MCF 10A (cell line): ENCODE data around the gene ICAM4. TPM values are rescaled to one million over a fixed set of nuclear protein-coding genes. Genes with fewer than 3 reads are reported as not detected.
A peak's percentile ranks its signal among the peaks of the same experiment; 100 is the strongest.
"Not testable (repeated sequence)": the region's sequence is repeated elsewhere in the genome, so short reads cannot be mapped to it uniquely, and the experiment has no call there.

Experiments used
- BruUV-seq: library from RNA; stranded (reverse); fragments of 400-500 nt; replicated peaks from 2 replicates; lab custom pipeline; 2021; lab: Mats Ljungman, UMichigan
- CTCF ChIA-PET: fragments of 300-600 bp; sonication (Branson Sonifier 250); formaldehyde crosslinking; extraction: SDS; loops from one replicate; lab custom pipeline; 2021; ENCODE audit warnings: antibody characterized with exemption, inconsistent platforms; lab: Yijun Ruan, JAX
- POLR2A ChIA-PET: fragments of 300-600, 350-650 bp; sonication (Branson Sonifier 250); formaldehyde crosslinking; extraction: SDS; loops from one replicate; lab custom pipeline; 2020; ENCODE audit warnings: antibody characterized with exemption, inconsistent platforms; lab: Yijun Ruan, JAX
- DNase-seq: peaks from one replicate; pipeline ENCODE4 v3.0.0-alpha.2; 2018; ENCODE audit not compliant: unreplicated experiment
- H3K27ac Mint-ChIP-seq: one replicate; pipeline ENCODE4 v1.8.0; 2022; ENCODE audit warnings: mild to moderate bottlenecking, low read depth, mixed read lengths; ENCODE audit not compliant: unreplicated experiment
- H3K27me3 Mint-ChIP-seq: one replicate; pipeline ENCODE4 v1.8.0; 2022; ENCODE audit warnings: mixed read lengths; ENCODE audit not compliant: insufficient read depth, unreplicated experiment
- H3K36me3 Mint-ChIP-seq: one replicate; pipeline ENCODE4 v1.8.0; 2022; ENCODE audit warnings: mild to moderate bottlenecking, moderate library complexity, mixed read lengths; ENCODE audit not compliant: insufficient read depth, unreplicated experiment
- H3K4me1 Mint-ChIP-seq: one replicate; pipeline ENCODE4 v1.8.0; 2022; ENCODE audit warnings: mixed read lengths; ENCODE audit not compliant: insufficient read depth, unreplicated experiment
- H3K4me3 Mint-ChIP-seq: one replicate; pipeline ENCODE4 v1.8.0; 2022; ENCODE audit warnings: mild to moderate bottlenecking, moderate library complexity, mixed read lengths; ENCODE audit not compliant: unreplicated experiment
- H3K9me3 Mint-ChIP-seq: one replicate; pipeline ENCODE4 v1.8.0; 2022; ENCODE audit warnings: mixed read lengths; ENCODE audit not compliant: unreplicated experiment
- intact Hi-C: fragments of 100-400 bp; cut with micrococcal nuclease; formaldehyde crosslinking; loops from 2 replicates; pipeline ENCODE4 v1.14.1; 2022
- total RNA-seq: library from RNA; stranded (reverse); gene quantifications from 2 replicates; pipeline ENCODE4 v1.2.3, GENCODE V29; 2022
- TF ChIP-seq, protein P1 (sequence below): fragments of 200-600 bp; IDR thresholded peaks from one replicate; pipeline ENCODE4 v1.8.0; 2022; ENCODE audit warnings: antibody characterized with exemption, mild to moderate bottlenecking; ENCODE audit not compliant: unreplicated experiment

Gene ICAM4
- total RNA-seq, 1 experiment from 2014 or later = not detected

- ChIA-PET CTCF (interaction anchor here (0.6 to 1.5 kb wide), 6 partner anchors 8 to 54 kb away, joined by 3 to 4 read pairs (median 4); no protein-coding TSS in a partner anchor), POLR2A (interaction anchor here (0.7 to 3.5 kb wide), 8 partner anchors 9 to 76 kb away, joined by 3 to 51 read pairs (median 14); partner anchors contain the start of genes CDC37, FDX2 and TYK2)
- no peak for DNase-seq
- intact Hi-C loops = no loop called here
- BruUV-seq = no TSS peak
- TF ChIP-seq, protein P1, sequence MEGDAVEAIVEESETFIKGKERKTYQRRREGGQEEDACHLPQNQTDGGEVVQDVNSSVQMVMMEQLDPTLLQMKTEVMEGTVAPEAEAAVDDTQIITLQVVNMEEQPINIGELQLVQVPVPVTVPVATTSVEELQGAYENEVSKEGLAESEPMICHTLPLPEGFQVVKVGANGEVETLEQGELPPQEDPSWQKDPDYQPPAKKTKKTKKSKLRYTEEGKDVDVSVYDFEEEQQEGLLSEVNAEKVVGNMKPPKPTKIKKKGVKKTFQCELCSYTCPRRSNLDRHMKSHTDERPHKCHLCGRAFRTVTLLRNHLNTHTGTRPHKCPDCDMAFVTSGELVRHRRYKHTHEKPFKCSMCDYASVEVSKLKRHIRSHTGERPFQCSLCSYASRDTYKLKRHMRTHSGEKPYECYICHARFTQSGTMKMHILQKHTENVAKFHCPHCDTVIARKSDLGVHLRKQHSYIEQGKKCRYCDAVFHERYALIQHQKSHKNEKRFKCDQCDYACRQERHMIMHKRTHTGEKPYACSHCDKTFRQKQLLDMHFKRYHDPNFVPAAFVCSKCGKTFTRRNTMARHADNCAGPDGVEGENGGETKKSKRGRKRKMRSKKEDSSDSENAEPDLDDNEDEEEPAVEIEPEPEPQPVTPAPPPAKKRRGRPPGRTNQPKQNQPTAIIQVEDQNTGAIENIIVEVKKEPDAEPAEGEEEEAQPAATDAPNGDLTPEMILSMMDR = no peak
- Mint-ChIP-seq H3K9me3 (no peaks in the 10 kb centered on the region), H3K36me3 (peaks cover 3% of the 10 kb centered on the region), H3K27me3 (no peaks in the 10 kb centered on the region), H3K4me3 (peak overlapping the region; percentile 95), H3K27ac (no peak overlapping the region), H3K4me1 (no peaks in the 10 kb centered on the region)
These were observed 48.7 kb downstream of the ICAM4 start for GRCh38 chr19:10335352-10335985.

- CTCF ChIA-PET = interaction anchor here (0.6 to 1.5 kb wide), 5 partner anchors 41 to 1229 kb away, joined by 3 to 5 read pairs (median 3); no protein-coding TSS in a partner anchor
- not testable (repeated sequence) for BruUV-seq
These were observed 50.0 kb downstream of the ICAM4 start for GRCh38 chr19:10336725-10337124.

More at GRCh38 chr19:10336725-10337124, 50.0 kb downstream of the ICAM4 start:
- intact Hi-C loops, H3K4me1 Mint-ChIP-seq, H3K4me3 Mint-ChIP-seq, H3K36me3 Mint-ChIP-seq, H3K27ac Mint-ChIP-seq, H3K9me3 Mint-ChIP-seq, H3K27me3 Mint-ChIP-seq, DNase-seq: not testable (repeated sequence)
- POLR2A ChIA-PET = interaction anchor here (0.7 kb wide), 2 partner anchors 17 to 44 kb away, joined by 3 read pairs; partner anchors contain the start of gene TYK2

Other genes starting within 250 kb of the ICAM4 start
- 11.9 and 17.6 TPM in 2 replicates for gene SHFL, start 200.6 kb upstream of the ICAM4 start, total RNA-seq
- gene ANGPTL6, start 184.3 kb upstream of the ICAM4 start, total RNA-seq = 0.44 TPM in 1 of 2 replicates, not detected in the other
- 95.0 and 123 TPM in 2 replicates for gene PPAN, start 180.6 kb upstream of the ICAM4 start, total RNA-seq
- gene P2RY11, start 175.3 kb upstream of the ICAM4 start, total RNA-seq = 36.1 and 43.1 TPM in 2 replicates
- gene EIF3G, start 167.1 kb upstream of the ICAM4 start, total RNA-seq = 224 and 249 TPM in 2 replicates
- 47.7 and 76.4 TPM in 2 replicates for gene DNMT1, start 92.0 kb upstream of the ICAM4 start, total RNA-seq
- gene S1PR2, start 55.6 kb upstream of the ICAM4 start, total RNA-seq = 0.64 and 0.89 TPM in 2 replicates
- 99.1 and 120 TPM in 2 replicates for gene MRPL4, start 34.7 kb upstream of the ICAM4 start, total RNA-seq
- 3.3 and 4.6 TPM in 2 replicates for gene ICAM1, start 15.8 kb upstream of the ICAM4 start, total RNA-seq
- 4.7 and 7.7 TPM in 2 replicates for gene ICAM5, start 3.0 kb downstream of the ICAM4 start, total RNA-seq
- 3.8 and 4.9 TPM in 2 replicates for gene ZGLP1, start 22.9 kb downstream of the ICAM4 start, total RNA-seq
- gene FDX2, start 29.1 kb downstream of the ICAM4 start, total RNA-seq = 30.2 and 30.3 TPM in 2 replicates
- gene RAVER1, start 46.6 kb downstream of the ICAM4 start, total RNA-seq = 31.5 and 36.1 TPM in 2 replicates
- gene ICAM3, start 52.7 kb downstream of the ICAM4 start, total RNA-seq = 7.6 and 7.9 TPM in 2 replicates
- gene TYK2, start 93.6 kb downstream of the ICAM4 start, total RNA-seq = 75.0 and 83.7 TPM in 2 replicates
- gene CDC37, start 116.6 kb downstream of the ICAM4 start, total RNA-seq = 164 and 188 TPM in 2 replicates
- gene PDE4A, start 133.6 kb downstream of the ICAM4 start, total RNA-seq = 0.42 and 0.49 TPM in 2 replicates
- 46.1 and 48.5 TPM in 2 replicates for gene KEAP1, start 216.4 kb downstream of the ICAM4 start, total RNA-seq
- not detected in 2 replicates for gene S1PR5, start 230.5 kb downstream of the ICAM4 start, total RNA-seq